GM23338 (cell line): ENCODE data around the gene OR8B12. TPM values are rescaled to one million over a fixed set of nuclear protein-coding genes. Genes with fewer than 3 reads are reported as not detected.
A peak's percentile ranks its signal among the peaks of the same experiment; 100 is the strongest.

Experiments used
- ATAC-seq: fragments of 200-7000 bp; cut with Tn5 transposase; 3 replicates; pipeline ENCODE4 v1.9.1; 2020
- DNase-seq: peaks from one replicate; pipeline ENCODE4 v3.0.0-alpha.2; 2015; ENCODE audit warnings: low spot score
- H2AFZ ChIP-seq: fragments of 200-600 bp; sonication (generic); 2 replicates; pipeline ENCODE4 v1.8.0; 2016; ENCODE audit warnings: antibody characterized with exemption, mild to moderate bottlenecking, moderate library complexity
- H3F3A ChIP-seq: fragments of 200-600 bp; sonication (generic); replicated peaks from 2 replicates; pipeline ENCODE4 v1.8.0; 2017; ENCODE audit warnings: antibody characterized with exemption, mixed run types, low read depth
- H3K27ac ChIP-seq: fragments of 200-600 bp; sonication (generic); 2 replicates; pipeline ENCODE4 v1.6.1; 2016; ENCODE audit warnings: low read depth
- H3K27me3 ChIP-seq: fragments of 200-600 bp; sonication (generic); 2 replicates; pipeline ENCODE4 v1.8.0; 2016; ENCODE audit warnings: mild to moderate bottlenecking, mixed run types, moderate library complexity; ENCODE audit not compliant: insufficient read depth
- H3K36me3 ChIP-seq: fragments of 200-600 bp; sonication (generic); 2 replicates; pipeline ENCODE4 v1.8.0; 2016; ENCODE audit warnings: mild to moderate bottlenecking; ENCODE audit not compliant: insufficient read depth
- H3K4me1 ChIP-seq: fragments of 200-600 bp; sonication (generic); 2 replicates; pipeline ENCODE4 v1.8.0; 2016; ENCODE audit warnings: mild to moderate bottlenecking, moderate library complexity; ENCODE audit not compliant: insufficient read depth
- H3K4me2 ChIP-seq: fragments of 200-600 bp; sonication (generic); 2 replicates; pipeline ENCODE4 v1.7.1; 2017; ENCODE audit warnings: mixed run types
- H3K4me3 ChIP-seq: fragments of 200-600 bp; sonication (generic); 2 replicates; pipeline ENCODE4 v1.6.1; 2016; ENCODE audit warnings: mixed run types
- H3K79me2 ChIP-seq: fragments of 200-600 bp; sonication (generic); replicated peaks from 2 replicates; pipeline ENCODE4 v1.8.0; 2017; ENCODE audit warnings: mild to moderate bottlenecking; ENCODE audit not compliant: insufficient read depth
- H3K9me2 ChIP-seq: fragments of 200-600 bp; sonication (generic); 2 replicates; pipeline ENCODE4 v1.8.0; 2017; ENCODE audit not compliant: insufficient read depth
- H4K20me1 ChIP-seq: fragments of 200-600 bp; sonication (generic); replicated peaks from 2 replicates; pipeline ENCODE4 v1.8.0; 2017; ENCODE audit warnings: mild to moderate bottlenecking; ENCODE audit not compliant: insufficient read depth
- H3K27ac Mint-ChIP-seq: 2 replicates; pipeline ENCODE4 v1.8.0; 2020; ENCODE audit warnings: inconsistent platforms, mild to moderate bottlenecking, moderate library complexity, mixed read lengths
- H3K27me3 Mint-ChIP-seq: 3 replicates; pipeline ENCODE4 v1.8.0; 2022; ENCODE audit warnings: low read depth, mild to moderate bottlenecking, moderate library complexity, mixed read lengths, inconsistent platforms; ENCODE audit not compliant: insufficient read depth, poor library complexity
- H3K36me3 Mint-ChIP-seq: 3 replicates; pipeline ENCODE4 v1.8.0; 2021; ENCODE audit warnings: low read depth, mild to moderate bottlenecking, inconsistent platforms, moderate library complexity, mixed read lengths
- H3K4me1 Mint-ChIP-seq: 3 replicates; pipeline ENCODE4 v1.8.0; 2020; ENCODE audit warnings: mild to moderate bottlenecking, inconsistent platforms, mixed read lengths
- H3K4me3 Mint-ChIP-seq: 3 replicates; pipeline ENCODE4 v1.8.0; 2021; ENCODE audit warnings: moderate library complexity, mild to moderate bottlenecking, inconsistent platforms, mixed read lengths
- H3K9me3 Mint-ChIP-seq: 3 replicates; pipeline ENCODE4 v1.8.0; 2020; ENCODE audit warnings: moderate library complexity, mild to moderate bottlenecking, inconsistent platforms, mixed read lengths
- CREB1 ChIP-seq: fragments of 250-450 bp; sonication (Bioruptor Pico); IDR thresholded peaks from 2 replicates; pipeline ENCODE4 v1.5.0; 2020; ENCODE audit warnings: low read depth, mild to moderate bottlenecking, moderate library complexity
- EZH2 ChIP-seq: fragments of 200-600 bp; sonication (generic); IDR thresholded peaks from one replicate; pipeline ENCODE4 v1.8.0; 2017; ENCODE audit warnings: antibody characterized with exemption, mild to moderate bottlenecking, low read depth; ENCODE audit not compliant: unreplicated experiment
- EZH2phosphoT487 ChIP-seq: fragments of 200-600 bp; sonication (generic); IDR thresholded peaks from one replicate; pipeline ENCODE4 v1.8.1; 2018; ENCODE audit warnings: antibody characterized with exemption; ENCODE audit not compliant: unreplicated experiment
- JUNB ChIP-seq: IDR thresholded peaks from one replicate; pipeline ENCODE4 v1.6.1; 2016; ENCODE audit warnings: antibody characterized with exemption; ENCODE audit not compliant: unreplicated experiment
- STAT1 ChIP-seq: IDR thresholded peaks from one replicate; pipeline ENCODE4 v1.6.1; 2016; ENCODE audit warnings: antibody characterized with exemption; ENCODE audit not compliant: unreplicated experiment
- ZNF114 ChIP-seq: fragments of 250-450 bp; sonication (Bioruptor Pico); IDR thresholded peaks from 2 replicates; pipeline ENCODE4 v1.5.0; 2020; ENCODE audit warnings: mild to moderate bottlenecking, moderate library complexity
- ZNF331 ChIP-seq: fragments of 250-450 bp; sonication (Bioruptor Pico); IDR thresholded peaks from 2 replicates; pipeline ENCODE4 v1.5.0; 2020; ENCODE audit warnings: low read depth, mild to moderate bottlenecking, moderate library complexity
- polyA plus RNA-seq: library from polyadenylated mRNA; unstranded; fragments of >200 nt; fragmentation: Nextera tagmentation; extraction: Ambion mirVana; gene quantifications from 2 replicates; pipeline ENCODE4 v1.2.1, GENCODE V29; 2016
- total RNA-seq: library from RNA; depleted of rRNA; stranded (reverse); fragments of >200 nt; shearing (Covaris generic); gene quantifications from 2 replicates; pipeline ENCODE4 v1.2.3, GENCODE V29; 2014
- TF ChIP-seq, protein P1 (sequence below), 2 experiments: fragments of 200-600 bp in 1 of 2; sonication (generic) in 1 of 2; conservative IDR thresholded peaks; 2 replicates each; pipeline versions ENCODE4 v1.5.1 to v1.6.1; 2016 to 2017; ENCODE audit warnings: antibody characterized with exemption in 2 of 2, low read depth in 2 of 2, mild to moderate bottlenecking in 2 of 2, moderate library complexity in 1 of 2
- TF ChIP-seq, protein P2 (sequence below): IDR thresholded peaks from one replicate; pipeline ENCODE4 v1.6.1; 2018; ENCODE audit warnings: antibody characterized with exemption; ENCODE audit not compliant: unreplicated experiment

Gene OR8B12
- total and polyA plus RNA-seq, 2 experiments from 2014 or later, result not detected

DNA sequence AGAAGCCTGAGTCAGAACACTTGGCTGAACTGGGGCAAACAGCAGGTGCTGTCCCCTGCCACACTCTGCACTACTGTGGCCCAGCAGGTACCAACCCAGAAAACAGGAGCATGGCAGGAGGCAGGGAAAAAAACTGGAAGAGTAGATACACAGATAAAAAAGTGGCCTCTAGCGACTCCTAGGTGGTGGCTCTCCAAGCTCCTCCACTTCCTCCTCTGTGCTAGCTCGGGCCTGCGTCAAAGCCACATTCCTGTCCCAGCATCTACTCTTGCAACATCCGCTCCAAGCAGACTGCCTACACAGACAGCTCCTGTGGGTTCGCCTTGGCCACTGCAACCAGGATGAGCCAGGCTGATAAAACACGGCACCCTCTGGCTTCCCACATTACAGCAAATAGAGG is 6.9 kb downstream of the OR8B12 start (continued):
- TF ChIP-seq, protein P1, sequence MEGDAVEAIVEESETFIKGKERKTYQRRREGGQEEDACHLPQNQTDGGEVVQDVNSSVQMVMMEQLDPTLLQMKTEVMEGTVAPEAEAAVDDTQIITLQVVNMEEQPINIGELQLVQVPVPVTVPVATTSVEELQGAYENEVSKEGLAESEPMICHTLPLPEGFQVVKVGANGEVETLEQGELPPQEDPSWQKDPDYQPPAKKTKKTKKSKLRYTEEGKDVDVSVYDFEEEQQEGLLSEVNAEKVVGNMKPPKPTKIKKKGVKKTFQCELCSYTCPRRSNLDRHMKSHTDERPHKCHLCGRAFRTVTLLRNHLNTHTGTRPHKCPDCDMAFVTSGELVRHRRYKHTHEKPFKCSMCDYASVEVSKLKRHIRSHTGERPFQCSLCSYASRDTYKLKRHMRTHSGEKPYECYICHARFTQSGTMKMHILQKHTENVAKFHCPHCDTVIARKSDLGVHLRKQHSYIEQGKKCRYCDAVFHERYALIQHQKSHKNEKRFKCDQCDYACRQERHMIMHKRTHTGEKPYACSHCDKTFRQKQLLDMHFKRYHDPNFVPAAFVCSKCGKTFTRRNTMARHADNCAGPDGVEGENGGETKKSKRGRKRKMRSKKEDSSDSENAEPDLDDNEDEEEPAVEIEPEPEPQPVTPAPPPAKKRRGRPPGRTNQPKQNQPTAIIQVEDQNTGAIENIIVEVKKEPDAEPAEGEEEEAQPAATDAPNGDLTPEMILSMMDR (conservative IDR thresholded peaks at IDR 0.05; ENCODE audit: low read depth in 2 of 2), result peak in 1 of 2 experiments; percentile 49; a peak in 2 of 4 replicates
- TF ChIP-seq ZNF331 (CRISPR knock-in tag), result no peak
- TF ChIP-seq CREB1 (CRISPR knock-in tag), result no peak
- no peak for TF ChIP-seq EZH2
- TF ChIP-seq, protein P2, sequence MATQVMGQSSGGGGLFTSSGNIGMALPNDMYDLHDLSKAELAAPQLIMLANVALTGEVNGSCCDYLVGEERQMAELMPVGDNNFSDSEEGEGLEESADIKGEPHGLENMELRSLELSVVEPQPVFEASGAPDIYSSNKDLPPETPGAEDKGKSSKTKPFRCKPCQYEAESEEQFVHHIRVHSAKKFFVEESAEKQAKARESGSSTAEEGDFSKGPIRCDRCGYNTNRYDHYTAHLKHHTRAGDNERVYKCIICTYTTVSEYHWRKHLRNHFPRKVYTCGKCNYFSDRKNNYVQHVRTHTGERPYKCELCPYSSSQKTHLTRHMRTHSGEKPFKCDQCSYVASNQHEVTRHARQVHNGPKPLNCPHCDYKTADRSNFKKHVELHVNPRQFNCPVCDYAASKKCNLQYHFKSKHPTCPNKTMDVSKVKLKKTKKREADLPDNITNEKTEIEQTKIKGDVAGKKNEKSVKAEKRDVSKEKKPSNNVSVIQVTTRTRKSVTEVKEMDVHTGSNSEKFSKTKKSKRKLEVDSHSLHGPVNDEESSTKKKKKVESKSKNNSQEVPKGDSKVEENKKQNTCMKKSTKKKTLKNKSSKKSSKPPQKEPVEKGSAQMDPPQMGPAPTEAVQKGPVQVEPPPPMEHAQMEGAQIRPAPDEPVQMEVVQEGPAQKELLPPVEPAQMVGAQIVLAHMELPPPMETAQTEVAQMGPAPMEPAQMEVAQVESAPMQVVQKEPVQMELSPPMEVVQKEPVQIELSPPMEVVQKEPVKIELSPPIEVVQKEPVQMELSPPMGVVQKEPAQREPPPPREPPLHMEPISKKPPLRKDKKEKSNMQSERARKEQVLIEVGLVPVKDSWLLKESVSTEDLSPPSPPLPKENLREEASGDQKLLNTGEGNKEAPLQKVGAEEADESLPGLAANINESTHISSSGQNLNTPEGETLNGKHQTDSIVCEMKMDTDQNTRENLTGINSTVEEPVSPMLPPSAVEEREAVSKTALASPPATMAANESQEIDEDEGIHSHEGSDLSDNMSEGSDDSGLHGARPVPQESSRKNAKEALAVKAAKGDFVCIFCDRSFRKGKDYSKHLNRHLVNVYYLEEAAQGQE, result no peak

DNA sequence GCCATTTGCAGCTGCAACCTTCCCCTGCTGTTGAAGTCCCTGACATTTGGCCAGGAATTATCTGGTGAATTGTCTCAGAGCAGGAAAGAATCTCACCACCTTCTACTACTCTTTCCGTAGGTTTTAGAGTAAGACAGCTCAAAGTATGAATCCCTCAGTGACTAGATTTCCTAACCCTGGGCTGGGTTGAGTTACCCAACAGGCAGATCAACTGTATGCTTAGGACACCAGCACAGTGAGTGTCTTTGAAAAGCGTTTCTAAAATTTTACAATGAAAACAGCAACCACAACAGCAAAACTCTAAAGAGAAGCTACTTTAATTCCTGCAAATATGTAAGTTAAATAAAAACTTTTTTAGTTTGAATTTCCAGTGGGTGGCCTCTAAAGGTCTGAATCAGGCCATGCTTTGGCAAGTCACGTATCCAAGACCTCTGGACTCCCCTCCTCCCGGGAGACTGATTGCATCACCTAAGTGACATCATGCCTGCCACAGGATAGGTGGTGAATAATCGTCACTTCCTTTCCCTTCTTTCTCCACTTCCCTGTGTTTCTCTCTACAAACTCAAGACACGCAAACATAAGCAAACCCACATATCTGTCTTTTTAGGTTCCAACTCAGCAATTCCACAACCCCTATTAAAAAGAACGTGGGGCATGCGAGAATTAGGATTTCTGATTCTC is 7.8 kb downstream of the OR8B12 start:
- H4K20me1 ChIP-seq, result no peaks in the 10 kb centered on the region
- DNase-seq (no peak), ATAC-seq (no peak)
- peaks cover 12% of the 10 kb centered on the region for H3K4me1 Mint-ChIP-seq
- H3F3A ChIP-seq, result no peaks in the 10 kb centered on the region
- H3K4me1 ChIP-seq, result 0 out of 2 replicates have a peak, but pooled peaks cover 3% of the 10 kb centered on the region
- H3K79me2 ChIP-seq, result no peaks in the 10 kb centered on the region
- no peaks in the 10 kb centered on the region for H3K36me3 Mint-ChIP-seq
- H3K4me3 Mint-ChIP-seq, result no peak overlapping the region
- H3K27me3 ChIP-seq, result no peaks in the 10 kb centered on the region
- peaks cover 1% of the 10 kb centered on the region for H3K27me3 Mint-ChIP-seq
- TF ChIP-seq CREB1 (CRISPR knock-in tag) (0 out of 2 replicates have a peak, but pooled peaks have one; percentile 31), EZH2phosphoT487 (no peak)
- H3K9me2 ChIP-seq, result peaks cover 7% of the 10 kb centered on the region; the same call in 1 of the 2 replicates
- H3K27ac ChIP-seq, result peak overlapping the region; percentile 63; the same call in 1 of the 2 replicates
- no peak overlapping the region for H3K4me2 ChIP-seq
- peak overlapping the region; percentile 97 for H2AFZ ChIP-seq
- H3K36me3 ChIP-seq, result no peaks in the 10 kb centered on the region
- H3K9me3 Mint-ChIP-seq, result no peaks in the 10 kb centered on the region
- peak overlapping the region; percentile 55 for H3K27ac Mint-ChIP-seq
- no peak overlapping the region for H3K4me3 ChIP-seq

DNA sequence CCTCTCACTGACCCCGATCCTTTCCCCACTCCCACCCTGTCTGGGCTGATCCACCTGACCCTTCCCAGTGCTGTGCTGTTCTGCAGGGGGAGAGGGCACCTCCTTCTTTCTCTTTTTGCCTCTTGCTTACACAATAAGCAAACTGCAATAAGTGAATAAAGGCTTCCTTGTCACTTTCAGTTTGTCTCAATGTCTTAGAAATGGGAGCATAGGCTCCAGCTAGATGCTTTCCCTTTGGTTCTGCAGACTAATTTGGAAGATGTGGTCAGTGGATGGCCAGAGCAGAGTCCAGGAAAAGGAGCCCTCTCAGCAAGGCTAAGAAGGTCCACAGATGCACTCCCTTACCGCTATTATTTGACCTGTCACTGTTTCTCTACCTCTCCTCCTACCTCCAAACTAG is 9.4 kb downstream of the OR8B12 start:
- no peaks in the 10 kb centered on the region for H3K36me3 ChIP-seq
- H3K9me2 ChIP-seq, result peaks cover 7% of the 10 kb centered on the region; the same call in 1 of the 2 replicates
- ATAC-seq (no peak), DNase-seq (no peak)
- Mint-ChIP-seq H3K4me1 (peaks cover 12% of the 10 kb centered on the region), H3K4me3 (no peak overlapping the region), H3K27me3 (no peaks in the 10 kb centered on the region), H3K9me3 (peaks cover 3% of the 10 kb centered on the region; the same call in 1 of the 3 replicates), H3K36me3 (no peaks in the 10 kb centered on the region), H3K27ac (no peak overlapping the region)
- no peaks in the 10 kb centered on the region for H3K27me3 ChIP-seq
- no peaks in the 10 kb centered on the region for H4K20me1 ChIP-seq
- H3F3A ChIP-seq, result no peaks in the 10 kb centered on the region
- H3K4me2 ChIP-seq, result no peak overlapping the region
- no peaks in the 10 kb centered on the region for H3K79me2 ChIP-seq
- 0 out of 2 replicates have a peak, but pooled peaks cover 3% of the 10 kb centered on the region for H3K4me1 ChIP-seq
- H3K4me3 ChIP-seq, result no peak overlapping the region
- H2AFZ ChIP-seq, result peak overlapping the region; percentile 87
- H3K27ac ChIP-seq, result no peak overlapping the region
- TF ChIP-seq CREB1 (CRISPR knock-in tag) (no peak), STAT1 (no peak), ZNF114 (CRISPR knock-in tag) (no peak), JUNB (no peak)
- TF ChIP-seq, protein P2, result no peak
